Endodermal cell (in vitro differentiated cells): Measurements from ENCODE around the gene SPOP. TPM values are rescaled to one million over a fixed set of nuclear protein-coding genes. Genes with fewer than 3 reads are reported as not detected.

Source experiments
- DNase-seq: peaks from one replicate; pipeline ENCODE4 v3.0.0-alpha.2; 2017
- H3K27ac ChIP-seq: 2 replicates; pipeline ENCODE4 v1.5.1; 2013; ENCODE audit warnings: mild to moderate bottlenecking, low read depth, low read length, moderate library complexity
- H3K27me3 ChIP-seq: 2 replicates; pipeline ENCODE4 v1.6.1; 2013; ENCODE audit warnings: mild to moderate bottlenecking, low read length, moderate library complexity; ENCODE audit not compliant: insufficient read depth, control insufficient read depth, poor library complexity, severe bottlenecking
- H3K36me3 ChIP-seq: 2 replicates; pipeline ENCODE4 v1.7.0; 2013; ENCODE audit warnings: mild to moderate bottlenecking, low read length, moderate library complexity; ENCODE audit not compliant: control insufficient read depth, insufficient read depth
- H3K4me1 ChIP-seq: one replicate; pipeline ENCODE4 v1.7.0; 2013; ENCODE audit warnings: low read length; ENCODE audit not compliant: control insufficient read depth, insufficient read depth
- H3K4me3 ChIP-seq: 2 replicates; pipeline ENCODE4 v1.5.1; 2013; ENCODE audit warnings: mild to moderate bottlenecking, low read length, moderate library complexity
- H3K9ac ChIP-seq: 2 replicates; pipeline ENCODE4 v1.6.1; 2013; ENCODE audit warnings: mild to moderate bottlenecking, low read length, moderate library complexity; ENCODE audit not compliant: poor library complexity, severe bottlenecking; ENCODE audit errors: extremely low read depth
- H3K9me3 ChIP-seq: 2 replicates; pipeline ENCODE4 v1.6.1; 2013; ENCODE audit warnings: mild to moderate bottlenecking, low read length, moderate library complexity; ENCODE audit not compliant: control insufficient read depth
- H3K27ac Mint-ChIP-seq: 2 replicates; pipeline ENCODE4 v1.8.0; 2020; ENCODE audit warnings: mixed read lengths
- H3K27me3 Mint-ChIP-seq: 2 replicates; pipeline ENCODE4 v1.8.0; 2021; ENCODE audit warnings: mild to moderate bottlenecking, mixed read lengths; ENCODE audit not compliant: insufficient read depth
- H3K36me3 Mint-ChIP-seq: 2 replicates; pipeline ENCODE4 v1.8.0; 2020; ENCODE audit warnings: low read depth, mixed read lengths
- H3K4me1 Mint-ChIP-seq: 2 replicates; pipeline ENCODE4 v1.8.0; 2020; ENCODE audit warnings: mixed read lengths
- H3K4me3 Mint-ChIP-seq: 2 replicates; pipeline ENCODE4 v1.8.0; 2020; ENCODE audit warnings: mild to moderate bottlenecking, moderate library complexity, mixed read lengths
- H3K9me3 Mint-ChIP-seq: 2 replicates; pipeline ENCODE4 v1.8.0; 2020; ENCODE audit warnings: mild to moderate bottlenecking, mixed read lengths
- CTCF ChIP-seq: fragments of 200-600 bp; sonication (generic); conservative IDR thresholded peaks from 2 replicates; pipeline ENCODE4 v1.5.0; 2021; ENCODE audit warnings: antibody characterized with exemption, mild to moderate bottlenecking
- WGBS, 2 experiments: methylation state at CpG; one replicate each; pipeline versions ENCODE4 v1.1.5 to v1.1.7; 2013; ENCODE audit warnings: missing lambda C conversion rate in 2 of 2, mixed read lengths in 1 of 2; ENCODE audit not compliant: insufficient coverage in 1 of 2, insufficient read length in 1 of 2; 5-methylcytosine and 5-hydroxymethylcytosine counted together
- total RNA-seq, 2 donors: library from RNA; stranded (reverse); fragmentation: NEBNext Ultra II Directional in 1 of 2; extraction: Animal tissue kit (Norgen Biotek cat#: 25700) in 1 of 2; gene quantifications; 2 replicates in 1 of 2; 3 replicates in 1 of 2; pipeline ENCODE4 v1.2.1, GENCODE V29; 2021

SPOP gene
- total RNA-seq, 2 donors from 2014 or later, result 39.9 to 41.3 TPM

GRCh38 chr17:49572806-49573420 is 105.0 kb downstream of the SPOP start:
- WGBS, 2 experiments, result 84 to 88% methylated on average over 5 to 6 of the region's 6 CpGs

GRCh38 chr17:49572226-49572625 is 105.7 kb downstream of the SPOP start:
- 80% methylated on average over 3 of the region's 3 CpGs; no CpG with 5 or more reads in 1 of the 2 experiments for WGBS, 2 experiments
- Mint-ChIP-seq H3K27ac (no peak overlapping the region), H3K9me3 (no peaks in the 10 kb centered on the region), H3K36me3 (no peaks in the 10 kb centered on the region), H3K4me1 (no peaks in the 10 kb centered on the region), H3K4me3 (no peak overlapping the region), H3K27me3 (peaks cover 52% of the 10 kb centered on the region)
- H3K36me3 ChIP-seq, result no peaks in the 10 kb centered on the region
- no peak overlapping the region for H3K9ac ChIP-seq
- no peaks in the 10 kb centered on the region for H3K9me3 ChIP-seq
- H3K4me3 ChIP-seq, result no peak overlapping the region
- no peaks in the 10 kb centered on the region for H3K4me1 ChIP-seq
- peaks cover 57% of the 10 kb centered on the region for H3K27me3 ChIP-seq
- no peak overlapping the region for H3K27ac ChIP-seq
- no peak for TF ChIP-seq CTCF
- peak; percentile 55 for DNase-seq

More at GRCh38 chr17:49572806-49573420, 105.0 kb downstream of the SPOP start:
- Mint-ChIP-seq H3K27ac (no peak overlapping the region), H3K9me3 (no peaks in the 10 kb centered on the region), H3K27me3 (peaks cover 59% of the 10 kb centered on the region), H3K4me1 (no peaks in the 10 kb centered on the region), H3K4me3 (no peak overlapping the region), H3K36me3 (no peaks in the 10 kb centered on the region)
- no peak for TF ChIP-seq CTCF
- DNase-seq, result peak; percentile 46
- H3K27me3 ChIP-seq, result peaks cover 63% of the 10 kb centered on the region
- H3K9ac ChIP-seq, result no peak overlapping the region
- H3K4me1 ChIP-seq, result no peaks in the 10 kb centered on the region
- H3K4me3 ChIP-seq, result no peak overlapping the region
- no peaks in the 10 kb centered on the region for H3K36me3 ChIP-seq
- H3K9me3 ChIP-seq, result no peaks in the 10 kb centered on the region
- no peak overlapping the region for H3K27ac ChIP-seq

GRCh38 chr17:49571764-49572163 is 106.1 kb downstream of the SPOP start:
- TF ChIP-seq CTCF, result no peak
- WGBS, 2 experiments, result 64 to 89% methylated on average over 4 of the region's 4 CpGs
- Histone ChIP-seq H3K9me3 (no peaks in the 10 kb centered on the region), H3K9ac (no peak overlapping the region), H3K27ac (no peak overlapping the region), H3K4me3 (no peak overlapping the region), H3K36me3 (no peaks in the 10 kb centered on the region), H3K27me3 (peaks cover 57% of the 10 kb centered on the region), H3K4me1 (no peaks in the 10 kb centered on the region)
- Mint-ChIP-seq H3K27me3 (peaks cover 51% of the 10 kb centered on the region), H3K4me1 (no peaks in the 10 kb centered on the region), H3K27ac (no peak overlapping the region), H3K9me3 (no peaks in the 10 kb centered on the region), H3K36me3 (no peaks in the 10 kb centered on the region), H3K4me3 (no peak overlapping the region)
- no peak for DNase-seq
